Central memory CD4-positive, alpha-beta T cell (primary cell): ENCODE measurements around the gene NOL7.

ENCODE experiments used
- DNase-seq: peaks from one replicate; pipeline ENCODE4 v3.0.0; 2022

The NOL7 gene

DNA sequence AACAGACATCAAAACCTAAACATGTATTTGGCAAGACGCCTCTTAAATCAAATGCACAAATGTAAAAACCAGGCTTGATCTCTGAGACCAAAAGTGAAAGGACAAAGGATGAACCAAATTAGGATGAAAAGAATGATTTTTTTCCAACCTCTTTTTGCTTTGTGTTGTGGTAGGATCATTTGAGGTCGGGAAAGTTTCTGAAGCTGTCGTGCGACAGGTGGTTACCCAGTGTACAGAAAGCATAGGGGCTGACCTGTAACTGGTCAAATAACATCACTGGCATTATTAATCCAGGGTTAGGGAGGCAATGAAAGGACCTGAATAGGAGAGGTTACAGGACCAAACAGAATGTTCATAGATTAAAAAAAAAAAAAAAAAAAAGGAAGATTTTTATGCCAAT, 18.1 kb upstream of the NOL7 start:
- no peak for DNase-seq

DNA sequence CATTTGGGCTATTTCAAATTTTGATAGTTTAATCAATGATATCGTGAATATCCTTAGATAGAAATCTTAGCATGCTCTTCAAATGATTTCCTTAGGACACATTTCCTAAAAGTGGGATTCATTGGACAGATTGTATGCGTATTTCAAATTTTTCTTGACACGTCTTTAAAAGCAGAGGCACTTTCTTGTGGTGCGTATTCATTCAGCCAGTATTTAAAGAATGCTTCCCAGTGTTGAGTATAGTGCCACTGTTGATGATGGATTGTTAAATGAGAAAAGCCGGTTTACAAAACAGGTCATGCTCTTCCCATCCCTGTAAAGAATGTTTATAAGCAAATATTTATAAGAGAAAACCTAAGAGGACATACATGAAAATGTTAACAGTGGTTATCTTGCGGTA, 15.1 kb upstream of the NOL7 start:
- DNase-seq: no peak

DNA sequence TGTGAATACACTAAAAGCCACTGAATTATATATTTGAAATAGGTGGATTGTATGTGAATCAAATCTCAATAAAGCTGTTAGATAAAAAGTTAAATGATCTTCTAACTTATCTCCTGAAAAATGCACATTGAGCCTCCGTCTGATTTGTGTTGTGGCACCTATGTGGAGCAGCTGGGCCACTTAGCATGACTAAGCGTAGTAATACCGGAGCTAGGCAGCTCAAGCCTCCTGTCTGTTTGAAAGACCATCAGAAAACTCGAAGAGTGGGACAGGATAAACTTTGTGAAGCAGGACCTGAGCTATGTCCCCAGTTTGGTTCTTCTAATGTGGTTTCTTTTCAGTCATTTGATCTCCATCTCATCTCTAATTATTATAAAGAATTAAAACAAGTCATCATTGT, 11.0 kb upstream of the NOL7 start:
- DNase-seq: no peak

DNA sequence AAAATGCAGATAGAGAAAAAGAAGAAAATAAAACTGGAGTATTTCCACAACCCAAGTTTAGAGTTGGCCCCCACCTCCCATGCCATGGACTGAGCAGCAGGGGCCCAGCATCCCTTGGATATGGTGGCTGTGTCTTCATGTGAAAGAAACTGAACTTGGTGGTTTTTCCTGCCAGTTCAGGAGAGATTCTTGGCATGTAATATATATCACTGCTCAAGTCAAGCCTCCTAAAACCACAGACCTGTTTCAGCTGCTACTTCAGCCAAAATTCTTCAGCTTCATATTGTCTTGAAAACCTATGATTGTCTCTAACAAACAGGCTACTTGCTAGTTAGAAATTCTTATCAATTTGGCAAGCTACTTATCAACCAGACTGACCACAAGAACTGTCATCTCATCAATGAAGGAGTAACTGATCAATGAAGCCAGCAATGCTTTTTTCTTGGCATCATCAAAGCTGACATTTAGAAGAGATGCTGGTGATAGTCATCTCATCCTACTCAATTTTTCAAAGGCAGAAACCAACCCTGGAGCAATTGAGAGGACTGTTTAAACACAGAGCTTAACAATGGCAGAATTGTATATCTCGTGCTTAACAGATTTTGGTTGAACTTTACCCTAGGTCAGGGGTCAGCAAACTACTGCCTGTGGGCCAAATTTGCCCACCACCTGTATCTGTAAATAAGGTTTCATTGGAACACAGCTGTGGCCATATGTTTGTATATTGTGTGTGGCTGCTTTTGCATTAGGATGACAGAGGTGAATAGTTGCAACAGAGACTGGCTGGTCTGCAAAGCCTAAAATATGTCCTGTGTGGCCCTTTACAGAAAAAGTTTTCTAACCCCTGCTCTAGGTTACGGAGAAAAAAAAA, 10.4 kb upstream of the NOL7 start:
- no peak for DNase-seq

DNA sequence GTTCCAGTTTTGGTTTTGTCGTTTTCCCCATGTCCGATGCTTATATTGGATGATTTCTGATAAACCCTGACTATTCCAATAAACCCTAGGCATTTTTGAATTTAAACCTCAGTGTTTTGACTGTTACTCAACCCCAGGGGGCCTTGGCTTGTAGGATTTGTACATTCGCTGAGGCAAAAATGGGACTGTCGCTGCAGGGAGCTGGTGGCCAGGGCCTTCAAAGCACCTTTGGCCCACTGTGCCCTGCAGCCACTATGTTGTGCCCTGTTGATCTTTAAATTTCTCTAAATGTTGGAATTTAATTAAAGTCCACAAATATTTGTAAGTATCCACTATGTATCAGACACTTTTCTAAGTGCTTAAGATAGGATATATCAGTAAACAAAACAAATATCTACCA, 9.5 kb upstream of the NOL7 start:
- no peak for DNase-seq

- no peak for DNase-seq
These were observed 3.4 kb upstream of the NOL7 start for GRCh38 chr6:13611715-13612114.

- DNase-seq: no peak
These were observed 2.0 kb upstream of the NOL7 start for GRCh38 chr6:13613029-13613594.

GRCh38 chr6:13614126-13614925, 809 bp upstream of the NOL7 start:
- DNase-seq: no peak

GRCh38 chr6:13615792-13616120, 621 bp downstream of the NOL7 start:
- peak; percentile 30 for DNase-seq

- DNase-seq: no peak
These were observed 1.9 kb downstream of the NOL7 start for GRCh38 chr6:13617066-13617465.

DNA sequence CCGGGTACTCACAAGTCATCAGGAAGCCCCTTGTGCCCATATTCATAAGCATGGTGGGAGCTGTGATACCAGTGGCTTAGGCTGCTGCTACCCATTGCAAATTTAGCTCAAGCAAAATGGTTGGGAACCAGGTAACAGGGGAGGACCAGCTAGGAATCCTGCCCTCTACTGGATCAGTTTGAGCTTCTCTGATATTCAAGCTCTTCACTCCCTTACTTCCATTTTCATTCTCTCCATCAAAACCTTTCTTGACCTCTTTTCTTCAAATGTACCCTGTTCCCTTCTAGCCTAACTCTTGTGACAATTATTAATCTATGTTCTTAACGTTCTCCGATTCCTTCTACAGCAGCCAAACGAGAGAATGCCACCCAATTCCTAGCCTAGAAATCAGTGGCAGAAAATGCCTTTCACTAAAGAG, 9.7 kb downstream of the NOL7 start:
- peak; percentile 40 for DNase-seq

DNA sequence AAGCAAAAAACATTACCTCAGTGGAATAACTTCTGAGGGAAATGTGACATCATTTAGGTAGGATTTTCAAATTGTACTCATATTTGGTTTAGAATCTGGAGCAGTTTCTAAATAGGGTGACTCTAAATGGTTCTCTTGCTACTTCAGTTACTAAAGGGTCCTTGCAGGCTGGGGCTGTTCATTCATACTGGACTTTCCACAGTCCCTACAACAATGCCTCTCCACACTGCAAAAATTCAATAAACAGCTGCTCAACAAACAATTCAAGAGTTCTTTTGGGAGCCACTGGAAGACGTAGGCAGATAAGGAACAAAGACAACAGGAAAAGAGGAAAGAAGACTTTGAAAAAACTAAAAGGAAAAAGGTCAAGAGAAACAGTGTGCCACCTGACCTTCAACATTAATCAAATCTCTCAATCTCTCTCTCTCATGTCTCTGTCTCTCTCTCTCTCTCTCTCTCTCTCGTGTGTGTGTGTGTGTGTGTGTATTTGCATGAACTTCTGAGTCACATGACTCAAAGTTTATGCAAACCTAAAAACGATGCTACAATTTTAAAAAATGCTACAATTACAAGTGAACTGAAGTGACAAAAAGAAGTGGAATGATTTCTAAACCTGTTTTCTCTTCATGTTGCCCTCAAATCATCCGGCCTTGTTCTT, 14.5 kb downstream of the NOL7 start:
- DNase-seq: no peak

DNA sequence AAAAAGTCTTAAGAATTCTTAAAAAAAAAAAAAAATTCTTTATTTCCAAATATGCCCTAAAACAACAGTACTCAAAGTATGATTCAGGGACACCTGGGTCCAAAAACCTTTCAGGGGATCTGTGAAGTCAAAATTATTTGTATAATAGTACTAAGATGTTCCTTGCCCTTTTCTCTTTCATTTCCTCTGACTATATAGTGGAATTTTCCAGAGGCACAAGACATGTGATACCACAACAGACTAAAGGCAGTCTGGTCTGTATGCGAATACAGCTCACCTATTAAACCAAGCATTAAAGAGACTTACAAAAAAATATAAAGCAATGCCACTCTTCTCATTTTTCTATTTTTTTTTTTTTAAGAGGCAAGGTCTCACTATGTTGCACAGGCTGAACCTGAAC, 15.4 kb downstream of the NOL7 start:
- no peak for DNase-seq

DNA sequence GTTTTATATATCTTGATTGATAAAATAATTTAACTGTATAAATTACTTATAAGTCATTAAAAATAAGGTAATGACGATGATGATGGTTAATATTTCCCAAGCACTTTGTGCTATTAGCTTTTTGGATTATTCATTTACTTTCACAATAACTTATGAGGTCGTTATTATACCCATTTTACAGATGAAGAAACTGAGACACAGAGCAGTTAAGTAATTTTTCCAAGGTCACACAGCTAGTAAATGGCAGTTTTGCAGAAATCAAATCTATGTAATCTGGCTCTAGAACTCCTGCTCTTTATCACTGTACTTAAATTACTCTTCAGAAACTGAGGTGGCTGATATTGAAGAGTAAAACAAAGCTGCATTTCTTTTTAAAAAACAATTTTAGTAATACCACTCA, 18.2 kb downstream of the NOL7 start:
- DNase-seq: no peak

GRCh38 chr6:13635948-13636658, 21.0 kb downstream of the NOL7 start:
- DNase-seq: no peak

GRCh38 chr6:13638014-13638413, 22.9 kb downstream of the NOL7 start:
- DNase-seq: no peak

- DNase-seq: no peak
These were observed 23.5 kb downstream of the NOL7 start for GRCh38 chr6:13638626-13639025.

DNA sequence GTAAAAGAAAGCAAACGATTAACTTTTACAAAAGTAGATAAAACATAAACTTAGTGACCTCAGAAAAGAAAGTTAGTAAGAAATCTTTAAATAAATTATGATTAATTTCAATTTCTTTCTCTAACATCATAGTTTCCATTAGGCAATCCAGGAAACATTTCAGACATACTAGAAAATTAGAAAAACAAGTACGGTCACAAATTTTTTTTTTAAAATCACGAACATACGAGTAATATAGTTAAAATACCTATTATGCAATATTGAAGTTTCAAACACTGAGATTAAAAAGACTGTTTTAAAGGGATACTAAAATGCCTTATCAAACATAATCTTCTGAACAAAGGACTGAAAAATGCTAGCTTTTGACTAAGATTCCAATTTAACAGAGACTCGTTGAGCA, 26.2 kb downstream of the NOL7 start:
- no peak for DNase-seq

GRCh38 chr6:13643125-13643524, 28.0 kb downstream of the NOL7 start:
- DNase-seq: no peak

GRCh38 chr6:13648850-13649249, 33.7 kb downstream of the NOL7 start:
- DNase-seq: no peak

- DNase-seq: no peak
These were observed 34.3 kb downstream of the NOL7 start for GRCh38 chr6:13649393-13649792.

DNA sequence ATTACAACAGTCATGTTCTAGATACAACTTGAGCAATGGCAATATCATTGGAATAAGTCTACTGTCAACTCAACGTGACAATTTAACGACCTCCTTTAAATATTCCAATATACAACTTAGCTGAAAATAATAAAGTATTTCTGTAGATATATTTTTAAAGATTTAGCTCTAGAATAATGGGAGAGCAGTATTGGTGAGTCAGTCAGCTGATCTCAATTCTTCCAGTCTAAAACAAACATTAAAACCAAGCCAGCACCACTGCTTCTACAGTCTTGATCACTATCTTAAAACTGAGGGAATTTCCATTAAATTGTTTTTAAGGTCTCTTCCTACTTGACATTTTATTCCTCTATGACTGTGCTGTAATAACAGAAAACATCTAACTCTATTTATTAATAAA, 38.2 kb downstream of the NOL7 start:
- no peak for DNase-seq

- no peak for DNase-seq
These were observed 39.4 kb downstream of the NOL7 start for GRCh38 chr6:13654496-13654895.
